Measurements from ENCODE around the gene ZNF710. TPM values are rescaled to one million over a fixed set of nuclear protein-coding genes. Genes with fewer than 3 reads are reported as not detected.

The ZNF710 gene
- total and polyA plus RNA-seq, 2 of the 8 experiments (the other 6 are each of a cell fraction or from before 2014, with no cell fraction given): 10.5 to 24.0 TPM

DNA sequence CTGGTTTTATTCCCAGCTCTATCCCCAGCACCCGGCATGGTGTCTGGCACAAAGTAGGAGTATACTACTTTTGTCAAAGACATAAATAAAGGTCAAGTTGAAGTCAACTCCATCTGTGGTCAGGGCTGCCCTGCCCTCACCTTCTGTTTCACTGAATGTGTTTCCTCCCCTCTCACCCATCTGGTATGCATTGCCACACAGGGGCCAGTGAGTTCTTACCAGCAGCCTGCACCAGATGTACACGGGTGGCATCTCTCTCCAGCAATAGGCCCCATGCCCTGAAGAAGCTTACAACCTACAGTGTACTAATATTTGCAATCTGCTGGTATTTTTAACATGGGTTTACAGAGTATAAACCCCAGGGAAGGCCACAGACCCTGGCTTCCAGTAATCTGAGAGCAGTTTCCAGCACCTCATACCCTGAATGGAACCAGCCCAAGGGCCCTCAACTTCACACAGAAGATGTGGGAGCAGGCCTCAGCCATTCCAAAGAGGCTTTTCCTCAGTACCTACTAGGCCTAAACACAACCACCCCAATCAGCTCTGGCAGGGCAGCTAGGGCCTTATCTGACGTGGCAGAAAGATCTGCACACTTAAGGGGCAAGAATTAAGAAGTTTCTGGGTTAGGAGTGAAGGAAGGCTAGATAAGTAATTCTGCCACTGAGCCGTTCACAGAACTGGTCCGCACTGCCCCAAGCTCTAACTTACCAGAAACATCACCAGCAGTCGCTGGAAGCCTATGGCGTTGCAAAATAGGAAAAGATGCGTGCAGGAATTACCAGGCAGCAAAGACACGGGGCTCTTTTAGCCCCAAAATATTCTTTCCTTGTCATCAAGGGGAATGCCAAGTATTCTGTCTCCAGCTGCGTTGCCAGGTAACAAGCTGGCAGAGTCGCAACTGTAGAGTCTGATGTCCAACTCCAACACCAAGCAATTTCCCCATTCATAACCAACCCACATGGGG is 99.0 kb downstream of the ZNF710 start:
- Histone ChIP-seq H4K91ac (replicated peaks; ENCODE audit: insufficient read length, low read length) (no peak overlapping the region), H3K56ac (replicated peaks; ENCODE audit: insufficient read length, low read depth, low read length) (no peak overlapping the region), H3K27me3 (replicated peaks in 1 of 4; ENCODE audit: control insufficient read depth in 3 of 4, extremely low read depth in 1 of 4, insufficient read depth in 3 of 4, low read length in 3 of 4) (peaks cover 0 to 20% (median 12%) of the 10 kb centered on the region in 4 experiments; a peak in 6 of 7 replicates), H3K9ac (replicated peaks in 1 of 4; ENCODE audit: extremely low read depth in 1 of 4, low read depth in 3 of 4, low read length in 3 of 4) (no peak overlapping the region), H2BK120ac (replicated peaks; ENCODE audit: low read depth, low read length) (no peak overlapping the region), H3K14ac (ENCODE audit: insufficient read length) (no peak overlapping the region), H2BK20ac (ENCODE audit: low read length) (no peak overlapping the region), H3K23ac (ENCODE audit: insufficient read length) (no peak overlapping the region), H3K4me1 (replicated peaks in 1 of 4; ENCODE audit: control insufficient read depth in 3 of 4, insufficient read depth in 4 of 4, low read length in 3 of 4) (peaks cover 0 to 15% (median 7%) of the 10 kb centered on the region in 4 experiments; a peak in 6 of 7 replicates), H3K9me3 (ENCODE audit: insufficient read depth in 2 of 2, low read depth in 1 of 2, low read length in 1 of 2) (no peaks in the 10 kb centered on the region), H3K4ac (replicated peaks; ENCODE audit: insufficient read length, low read depth, low read length) (no peak overlapping the region), H3K79me1 (ENCODE audit: low read depth, low read length) (peaks cover 2% of the 10 kb centered on the region; the same call in 1 of the 2 replicates), H4K20me1 (replicated peaks in 1 of 2; ENCODE audit: control insufficient read depth in 1 of 2, insufficient read depth in 2 of 2, low read length in 2 of 2) (peaks cover 3 to 16% of the 10 kb centered on the region in 2 experiments), H2BK5ac (ENCODE audit: low read depth, low read length) (no peak overlapping the region), H3K27ac (ENCODE audit: low read depth, low read length) (no peak overlapping the region), H3K4me2 (ENCODE audit: insufficient read depth in 1 of 2, low read depth in 2 of 2, low read length in 2 of 2) (peak overlapping the region in 1 of 2 experiments; percentile 88; a peak in 2 of 4 replicates), H2AFZ (ENCODE audit: low read length) (no peak overlapping the region), H3K36me3 (ENCODE audit: control insufficient read depth in 2 of 4, insufficient read depth in 4 of 4, low read length in 3 of 4) (no peaks in the 10 kb centered on the region), H4K8ac (ENCODE audit: extremely low read depth, insufficient read depth, low read length) (no peak overlapping the region), H2BK15ac (ENCODE audit: low read length) (no peak overlapping the region), H3K23me2 (ENCODE audit: low read depth, low read length) (peaks cover 9% of the 10 kb centered on the region), H2AK5ac (ENCODE audit: low read depth, low read length) (no peak overlapping the region), H3K18ac (ENCODE audit: extremely low read depth, low read length) (no peak overlapping the region), H3K4me3 (ENCODE audit: extremely low read depth in 1 of 4, insufficient read depth in 2 of 4, low read depth in 3 of 4, low read length in 4 of 4) (no peak overlapping the region), H2BK12ac (ENCODE audit: low read depth, low read length) (no peak overlapping the region), H3K79me2 (ENCODE audit: control insufficient read depth in 1 of 2, insufficient read depth in 2 of 2, low read length in 2 of 2) (no peaks in the 10 kb centered on the region; a peak in 1 of 4 replicates), H4K5ac (ENCODE audit: insufficient read length, low read depth, low read length) (no peak overlapping the region)
- WGBS, 2 experiments (ENCODE audit: extremely low coverage in 1 of 2, insufficient coverage in 1 of 2, insufficient read length in 1 of 2, insufficient replicate concordance in 2 of 2, low coverage in 1 of 2, low lambda C conversion rate in 2 of 2, missing lambda C conversion rate in 1 of 2): 91% methylated on average over 11 of the region's 11 CpGs; no CpG with 5 or more reads in 1 of the 2 experiments
- DNase-seq (ENCODE audit: low read depth in 1 of 2, low spot score in 2 of 2) (no peak), FAIRE-seq (no peak)
- ChIA-PET CTCF (ENCODE audit: partially characterized antibody) (interaction anchor here (0.5 to 7.2 kb wide), 7 partner anchors 13 to 712 kb away, joined by 3 to 56 read pairs (median 4); no protein-coding TSS in a partner anchor), POLR2A (ENCODE audit: partially characterized antibody) (interaction anchor here (1.0 to 1.4 kb wide), 3 partner anchors 101 to 743 kb away, joined by 3 read pairs; no protein-coding TSS in a partner anchor)
- TF ChIP-seq ASH2L (IDR thresholded peaks at IDR 0.05; ENCODE audit: low read length) (no peak), CHD1 (IDR thresholded peaks at IDR 0.05; ENCODE audit: low read depth, low read length) (no peak), CBX8 (IDR thresholded peaks at IDR 0.05; ENCODE audit: borderline replicate concordance, low read depth, low read length) (no peak), MAFK (IDR thresholded peaks at IDR 0.05; ENCODE audit: low read depth, low read length) (no peak), SUZ12 (IDR thresholded peaks at IDR 0.05; ENCODE audit: low read length) (no peak), NANOG (IDR thresholded peaks at IDR 0.05; ENCODE audit: insufficient read depth, low read depth, low read length, poor library complexity, severe bottlenecking) (no peak), HDAC6 (IDR thresholded peaks at IDR 0.05; ENCODE audit: low read depth, low read length) (no peak), BRCA1 (IDR thresholded peaks at IDR 0.05; ENCODE audit: low read depth, low read length) (no peak), ZNF274 (IDR thresholded peaks at IDR 0.05; ENCODE audit: borderline replicate concordance, extremely low read depth, low read length) (no peak), GTF2F1 (IDR thresholded peaks at IDR 0.05; ENCODE audit: borderline replicate concordance, low read depth, low read length) (no peak)
- TF ChIP-seq, protein P1, sequence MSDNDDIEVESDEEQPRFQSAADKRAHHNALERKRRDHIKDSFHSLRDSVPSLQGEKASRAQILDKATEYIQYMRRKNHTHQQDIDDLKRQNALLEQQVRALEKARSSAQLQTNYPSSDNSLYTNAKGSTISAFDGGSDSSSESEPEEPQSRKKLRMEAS (IDR thresholded peaks at IDR 0.05): no peak

Measured in H1 (cell line).